ENCODE data around the gene SEMA3C.

Gene SEMA3C

GRCh38 chr7:80699045-80699638 lies 219.7 kb downstream of the SEMA3C start:
- in situ Hi-C loops (cut with HindIII; ENCODE audit: low sequenced_read_pairs) = no loop called here
- peak; percentile 23 for TF ChIP-seq CTCF (IDR thresholded peaks at IDR 0.05; ENCODE audit: low read depth, low read length, missing control alignments)
- peak; percentile 55 for DNase-seq (ENCODE audit: low read depth)

More at GRCh38 chr7:80699045-80699638, 219.7 kb downstream of the SEMA3C start:
- H3K4me3 ChIP-seq (ENCODE audit: low read depth, low read length) = no peak overlapping the region

Data from astrocyte of the cerebellum (primary cell).